DND-41 (cell line): Measurements from ENCODE around the gene RALGPS1.

ENCODE experiments used
- ATAC-seq: fragments of 200-7000 bp; cut with Tn5 transposase; 3 replicates; pipeline ENCODE4 v1.9.1; 2021; ENCODE audit warnings: low read depth; ENCODE audit not compliant: insufficient read depth
- DNase-seq: peaks from one replicate; pipeline ENCODE4 v3.0.0-alpha.2; 2020
- H2AFZ ChIP-seq: 2 replicates; pipeline ENCODE4 v1.6.0; 2012; ENCODE audit warnings: low read depth, low read length
- H3K27ac ChIP-seq: 2 replicates; pipeline ENCODE4 v1.5.1; 2012; ENCODE audit warnings: low read length, inconsistent platforms
- H3K27me3 ChIP-seq: fragments of 200-600 bp; sonication (generic); 2 replicates; pipeline ENCODE4 v1.6.0; 2012; ENCODE audit warnings: low read length, mild to moderate bottlenecking, inconsistent platforms; ENCODE audit not compliant: insufficient read depth, poor library complexity
- H3K36me3 ChIP-seq: 2 replicates; pipeline ENCODE4 v1.5.1; 2012; ENCODE audit warnings: low read length, inconsistent platforms; ENCODE audit not compliant: insufficient read depth
- H3K4me1 ChIP-seq: 2 replicates; pipeline ENCODE4 v1.5.1; 2012; ENCODE audit warnings: mild to moderate bottlenecking, low read length; ENCODE audit not compliant: insufficient read depth
- H3K4me2 ChIP-seq: 2 replicates; pipeline ENCODE4 v1.6.0; 2012; ENCODE audit warnings: mild to moderate bottlenecking, moderate library complexity, low read length, inconsistent platforms; ENCODE audit not compliant: insufficient read depth
- H3K4me3 ChIP-seq, 2 experiments: fragments of 200-600 bp in 1 of 2; shearing (Covaris generic) in 1 of 2; 2 replicates each; pipeline ENCODE4 v1.5.1; 2012 to 2016; ENCODE audit warnings: inconsistent platforms in 2 of 2, low read length in 2 of 2, mild to moderate bottlenecking in 2 of 2, low read depth in 1 of 2, moderate library complexity in 1 of 2
- H3K79me2 ChIP-seq: 2 replicates; pipeline ENCODE4 v1.6.0; 2012; ENCODE audit warnings: low read length, inconsistent platforms; ENCODE audit not compliant: insufficient read depth
- H3K9ac ChIP-seq: 2 replicates; pipeline ENCODE4 v1.6.0; 2012; ENCODE audit warnings: low read depth, mild to moderate bottlenecking, inconsistent platforms, low read length, moderate library complexity
- H3K9me3 ChIP-seq: 2 replicates; pipeline ENCODE4 v1.5.1; 2012; ENCODE audit warnings: low read length, moderate library complexity, mild to moderate bottlenecking, inconsistent platforms; ENCODE audit not compliant: insufficient read depth, severe bottlenecking
- H4K20me1 ChIP-seq: 2 replicates; pipeline ENCODE4 v1.6.0; 2012; ENCODE audit warnings: low read length; ENCODE audit not compliant: insufficient read depth
- CTCF ChIP-seq: IDR thresholded peaks from 2 replicates; pipeline ENCODE4 v1.5.1; 2012; ENCODE audit warnings: borderline replicate concordance, low read length, moderate library complexity, mild to moderate bottlenecking; ENCODE audit not compliant: poor library complexity, severe bottlenecking; ENCODE audit errors: extremely low read depth
- EZH2 ChIP-seq: IDR thresholded peaks from 3 replicates; pipeline ENCODE4 v1.6.1; 2012; ENCODE audit warnings: borderline replicate concordance, low read depth, mild to moderate bottlenecking, moderate library complexity, low read length, inconsistent platforms; ENCODE audit not compliant: severe bottlenecking

Gene RALGPS1

GRCh38 chr9:127081250-127082185, 166.9 kb downstream of the RALGPS1 start:
- no peak for DNase-seq
- TF ChIP-seq EZH2 (no peak), CTCF (no peak)
- no peaks in the 10 kb centered on the region for H3K9me3 ChIP-seq
- no peak overlapping the region for H2AFZ ChIP-seq
- H3K27ac ChIP-seq, result no peak overlapping the region
- no peak overlapping the region for H3K4me3 ChIP-seq
- no peaks in the 10 kb centered on the region for H3K4me1 ChIP-seq
- no peak for ATAC-seq
- H3K36me3 ChIP-seq, result no peaks in the 10 kb centered on the region
- no peak overlapping the region for H3K4me2 ChIP-seq
- no peaks in the 10 kb centered on the region for H3K79me2 ChIP-seq
- peaks cover 8% of the 10 kb centered on the region for H4K20me1 ChIP-seq
- H3K9ac ChIP-seq, result no peak overlapping the region
- peaks cover 19% of the 10 kb centered on the region for H3K27me3 ChIP-seq

- no peak overlapping the region for H3K4me3 ChIP-seq
- H3K4me1 ChIP-seq, result no peaks in the 10 kb centered on the region
- no peak overlapping the region for H3K4me2 ChIP-seq
- H3K9ac ChIP-seq, result no peak overlapping the region
- no peak for ATAC-seq
- no peaks in the 10 kb centered on the region for H3K36me3 ChIP-seq
- no peak for DNase-seq
- TF ChIP-seq EZH2 (no peak), CTCF (no peak)
- no peaks in the 10 kb centered on the region for H3K79me2 ChIP-seq
- H4K20me1 ChIP-seq, result peaks cover 8% of the 10 kb centered on the region
- peaks cover 20% of the 10 kb centered on the region for H3K27me3 ChIP-seq
- no peak overlapping the region for H3K27ac ChIP-seq
- no peak overlapping the region for H2AFZ ChIP-seq
- no peaks in the 10 kb centered on the region for H3K9me3 ChIP-seq
Observed at GRCh38 chr9:127083138-127083980, 168.8 kb downstream of the RALGPS1 start.

GRCh38 chr9:127084076-127085039, 169.8 kb downstream of the RALGPS1 start:
- no peak for DNase-seq

More at GRCh38 chr9:127084076-127085039, 169.8 kb downstream of the RALGPS1 start:
- Histone ChIP-seq H3K27me3 (peaks cover 21% of the 10 kb centered on the region), H3K9ac (no peak overlapping the region), H3K4me2 (no peak overlapping the region), H2AFZ (no peak overlapping the region), H3K4me3 (no peak overlapping the region), H3K79me2 (no peaks in the 10 kb centered on the region), H3K9me3 (no peaks in the 10 kb centered on the region), H3K36me3 (no peaks in the 10 kb centered on the region), H4K20me1 (peaks cover 8% of the 10 kb centered on the region), H3K27ac (no peak overlapping the region), H3K4me1 (no peaks in the 10 kb centered on the region)
- ATAC-seq, result no peak
- TF ChIP-seq EZH2 (no peak), CTCF (no peak)
